SIG-M5 (cell line): ENCODE results near the gene SMIM20.
"Not testable (repeated sequence)": the region's sequence is repeated elsewhere in the genome, so short reads cannot be mapped to it uniquely, and the experiment has no call there.

Experiments used
- DNase-seq: peaks from one replicate; lab custom pipeline; 2025; lab: John Stamatoyannopoulos, UW

The SMIM20 gene

GRCh38 chr4:25890571-25891485 is 23.2 kb upstream of the SMIM20 start:
- no peak for DNase-seq

GRCh38 chr4:25892796-25893195 is 21.2 kb upstream of the SMIM20 start:
- DNase-seq: no peak

- DNase-seq: no peak
Measured at GRCh38 chr4:25896776-25897539, 17.1 kb upstream of the SMIM20 start.

GRCh38 chr4:25900310-25900709 is 13.7 kb upstream of the SMIM20 start:
- no peak for DNase-seq

- no peak for DNase-seq
Measured at GRCh38 chr4:25901030-25901430, 13.0 kb upstream of the SMIM20 start.

GRCh38 chr4:25903900-25904747 is 9.9 kb upstream of the SMIM20 start:
- no peak for DNase-seq

- DNase-seq: no peak
Measured at GRCh38 chr4:25904748-25905082, 9.3 kb upstream of the SMIM20 start.

GRCh38 chr4:25905371-25905770 is 8.6 kb upstream of the SMIM20 start:
- DNase-seq: no peak

- DNase-seq: not testable (repeated sequence)
Measured at GRCh38 chr4:25906113-25906512, 7.9 kb upstream of the SMIM20 start.

- DNase-seq: no peak
Measured at GRCh38 chr4:25908491-25908901, 5.5 kb upstream of the SMIM20 start.

- DNase-seq: no peak
Measured at GRCh38 chr4:25911356-25911755, 2.7 kb upstream of the SMIM20 start.

GRCh38 chr4:25913056-25913850 is 767 bp upstream of the SMIM20 start:
- no peak for DNase-seq

GRCh38 chr4:25914670-25915352 is 791 bp downstream of the SMIM20 start:
- no peak for DNase-seq

GRCh38 chr4:25915353-25915705 is 1.3 kb downstream of the SMIM20 start:
- DNase-seq: no peak

GRCh38 chr4:25916870-25917269 is 2.9 kb downstream of the SMIM20 start:
- no peak for DNase-seq

- no peak for DNase-seq
Measured at GRCh38 chr4:25919676-25920075, 5.7 kb downstream of the SMIM20 start.

GRCh38 chr4:25921922-25922321 is 7.9 kb downstream of the SMIM20 start:
- no peak for DNase-seq

GRCh38 chr4:25922812-25923369 is 8.9 kb downstream of the SMIM20 start:
- no peak for DNase-seq

GRCh38 chr4:25923745-25924144 is 9.7 kb downstream of the SMIM20 start:
- DNase-seq: no peak

- no peak for DNase-seq
Measured at GRCh38 chr4:25925486-25926201, 11.6 kb downstream of the SMIM20 start.
